ENCODE measurements around the gene PRKCQ.

GRCh38 chr10:6590100-6590499 is 10.0 kb upstream of the PRKCQ start:
- TF ChIP-seq GATA2 (IDR thresholded peaks at IDR 0.05; ENCODE audit: low read depth, low read length) = no peak
- no peak for TF ChIP-seq GATA3 (IDR thresholded peaks at IDR 0.05; ENCODE audit: low read depth, low read length)

Measured in SH-SY5Y (cell line).